LNCAP (cell line): ENCODE results near the gene SNAPC3.

Experiments
- TF ChIP-seq, protein P1 (sequence below): fragments of 450-650 bp; IDR thresholded peaks from 2 replicates; pipeline ENCODE4 v1.5.1; 2017; ENCODE audit warnings: mild to moderate bottlenecking

SNAPC3 gene

DNA sequence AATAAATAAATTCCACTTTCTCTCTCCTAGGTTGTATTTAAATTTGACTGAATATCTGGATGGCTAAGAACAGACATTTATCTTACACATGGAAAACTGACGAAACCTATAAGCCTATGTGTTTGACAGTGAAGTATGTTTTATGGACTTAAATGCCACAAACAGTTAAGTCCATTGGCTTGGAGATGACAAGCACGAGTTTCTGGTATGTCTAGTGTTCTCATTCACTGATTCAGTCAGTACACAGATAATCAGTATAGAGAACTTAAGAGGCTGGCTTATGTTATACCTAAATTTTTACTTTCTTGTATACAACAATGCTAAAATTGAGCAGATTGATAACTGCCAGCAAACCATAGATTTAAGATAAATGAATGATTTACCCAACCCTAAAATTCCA, 38.9 kb downstream of the SNAPC3 start:
- TF ChIP-seq, protein P1, sequence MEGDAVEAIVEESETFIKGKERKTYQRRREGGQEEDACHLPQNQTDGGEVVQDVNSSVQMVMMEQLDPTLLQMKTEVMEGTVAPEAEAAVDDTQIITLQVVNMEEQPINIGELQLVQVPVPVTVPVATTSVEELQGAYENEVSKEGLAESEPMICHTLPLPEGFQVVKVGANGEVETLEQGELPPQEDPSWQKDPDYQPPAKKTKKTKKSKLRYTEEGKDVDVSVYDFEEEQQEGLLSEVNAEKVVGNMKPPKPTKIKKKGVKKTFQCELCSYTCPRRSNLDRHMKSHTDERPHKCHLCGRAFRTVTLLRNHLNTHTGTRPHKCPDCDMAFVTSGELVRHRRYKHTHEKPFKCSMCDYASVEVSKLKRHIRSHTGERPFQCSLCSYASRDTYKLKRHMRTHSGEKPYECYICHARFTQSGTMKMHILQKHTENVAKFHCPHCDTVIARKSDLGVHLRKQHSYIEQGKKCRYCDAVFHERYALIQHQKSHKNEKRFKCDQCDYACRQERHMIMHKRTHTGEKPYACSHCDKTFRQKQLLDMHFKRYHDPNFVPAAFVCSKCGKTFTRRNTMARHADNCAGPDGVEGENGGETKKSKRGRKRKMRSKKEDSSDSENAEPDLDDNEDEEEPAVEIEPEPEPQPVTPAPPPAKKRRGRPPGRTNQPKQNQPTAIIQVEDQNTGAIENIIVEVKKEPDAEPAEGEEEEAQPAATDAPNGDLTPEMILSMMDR = no peak

DNA sequence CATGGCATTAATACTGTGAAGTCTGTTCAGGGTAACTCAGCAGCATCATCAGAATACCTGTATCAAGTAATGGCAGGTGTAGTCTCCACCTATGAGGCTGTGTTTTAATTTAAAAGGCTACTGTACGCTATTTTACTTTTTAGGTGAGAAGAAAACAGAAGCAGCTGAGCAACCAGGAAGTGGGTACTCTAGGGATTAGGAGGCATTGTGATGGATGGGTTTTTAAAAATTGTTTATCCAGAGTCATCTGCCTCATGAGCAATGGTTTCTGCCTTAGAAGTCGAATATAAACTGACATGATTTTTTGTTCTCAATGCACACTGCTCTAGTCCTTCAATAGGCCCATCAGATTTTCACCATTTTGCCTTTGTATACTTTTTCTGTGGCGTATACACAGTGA, 45.5 kb downstream of the SNAPC3 start:
- TF ChIP-seq, protein P1 = no peak

DNA sequence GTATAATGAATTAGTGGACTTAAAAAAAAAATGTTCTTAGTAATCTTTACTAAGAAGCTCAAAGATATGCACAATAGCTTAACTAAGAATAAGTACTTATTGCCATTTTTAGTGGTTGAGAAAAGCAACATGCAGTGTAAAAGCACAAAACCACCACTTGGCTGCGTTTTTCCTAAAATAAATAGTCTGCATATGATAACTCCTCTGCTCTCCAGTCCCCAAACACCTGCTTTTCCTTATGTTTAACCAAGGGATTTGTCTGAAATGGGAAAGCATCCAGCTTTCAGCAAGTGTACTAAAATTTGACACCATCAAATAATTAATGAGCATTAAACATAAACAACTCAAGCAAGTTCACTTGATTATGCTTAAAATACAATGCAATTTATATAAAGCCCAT, 46.7 kb downstream of the SNAPC3 start:
- TF ChIP-seq, protein P1 = no peak; the same call in 1 of the 2 replicates

DNA sequence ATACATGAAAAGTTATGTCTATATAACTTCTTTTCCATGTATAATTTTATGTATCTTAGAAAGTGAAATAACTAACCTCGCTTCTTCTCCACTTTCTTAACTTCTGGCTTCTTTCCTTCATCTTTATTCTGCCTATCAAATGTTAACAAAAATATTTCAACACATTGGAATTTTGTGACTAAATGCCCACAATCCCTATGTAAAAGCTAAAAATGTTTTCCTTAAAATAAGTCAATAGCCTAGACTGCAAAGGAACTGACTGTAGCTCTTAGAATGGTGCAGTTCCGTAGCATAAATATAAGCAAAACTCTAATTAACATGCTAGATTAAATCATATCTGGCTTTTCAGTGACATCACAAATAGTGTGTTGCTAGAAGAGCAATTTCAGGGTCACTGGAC, 47.2 kb downstream of the SNAPC3 start:
- TF ChIP-seq, protein P1 = no peak

DNA sequence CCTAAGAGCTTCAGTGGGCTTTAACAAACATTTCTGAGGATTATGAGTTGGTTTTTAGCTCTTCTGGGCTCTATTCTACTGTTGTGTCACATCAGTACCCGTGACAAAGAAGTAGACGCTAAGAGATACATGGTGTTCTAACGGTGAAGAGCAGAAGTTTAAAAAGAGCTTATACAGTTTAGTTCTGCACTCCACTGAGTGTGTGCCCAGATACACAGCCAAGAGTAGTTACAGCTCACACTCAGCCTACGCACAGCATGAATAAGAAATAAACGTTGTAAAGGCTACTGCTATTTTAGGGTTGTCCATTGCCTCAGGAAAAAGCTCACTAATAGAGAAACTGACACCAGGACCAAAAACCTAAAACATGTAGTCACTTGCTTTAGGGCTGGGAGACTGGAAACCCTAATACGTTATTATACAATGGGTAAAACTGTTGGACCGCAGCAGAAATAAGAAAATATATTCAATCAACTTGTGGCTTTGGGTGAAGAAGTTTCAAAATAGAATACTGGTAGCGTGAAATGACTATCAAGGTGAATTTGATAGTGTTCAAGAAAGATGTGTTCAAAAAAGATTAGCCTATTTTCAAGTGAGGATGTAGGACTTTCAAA, 53.4 kb downstream of the SNAPC3 start:
- TF ChIP-seq, protein P1 = no peak

DNA sequence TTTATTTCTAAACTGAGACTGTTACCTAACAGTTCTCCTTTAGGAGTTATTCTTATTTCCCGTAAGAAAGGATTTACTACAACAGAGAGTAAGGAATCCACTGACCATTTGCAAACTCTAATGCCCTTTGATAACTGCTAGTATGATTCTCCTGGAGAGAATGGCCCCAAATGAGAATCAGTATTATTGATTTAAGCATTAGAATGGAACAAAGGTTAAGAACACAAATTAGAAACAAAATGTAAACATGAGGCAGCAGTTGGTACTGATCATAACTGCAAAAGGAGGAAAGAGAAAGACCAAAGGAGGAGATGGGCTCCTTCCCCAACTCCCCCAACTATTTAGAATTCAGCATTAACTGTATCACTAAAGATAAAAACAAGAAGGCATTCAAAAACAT, 57.4 kb downstream of the SNAPC3 start:
- TF ChIP-seq, protein P1 = no peak

DNA sequence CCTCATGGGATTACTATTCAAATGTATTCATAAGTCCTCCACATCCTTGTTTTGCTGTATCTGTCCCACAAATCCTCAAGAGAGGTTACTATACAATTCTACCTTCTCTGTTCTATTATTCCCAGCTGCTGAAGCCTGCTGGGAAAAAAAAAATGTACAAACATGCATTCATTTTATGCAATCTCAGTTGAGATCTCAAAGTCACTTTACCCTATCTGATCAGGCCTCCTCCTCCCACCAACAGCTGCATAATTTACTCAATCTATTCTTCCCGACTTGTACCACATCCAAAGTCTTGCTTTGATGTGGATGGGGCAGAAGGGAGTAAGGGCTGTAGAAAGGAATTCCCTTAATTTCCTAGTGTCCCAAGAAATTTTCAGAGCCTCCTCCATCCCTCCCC, 59.5 kb downstream of the SNAPC3 start:
- TF ChIP-seq, protein P1 = no peak

DNA sequence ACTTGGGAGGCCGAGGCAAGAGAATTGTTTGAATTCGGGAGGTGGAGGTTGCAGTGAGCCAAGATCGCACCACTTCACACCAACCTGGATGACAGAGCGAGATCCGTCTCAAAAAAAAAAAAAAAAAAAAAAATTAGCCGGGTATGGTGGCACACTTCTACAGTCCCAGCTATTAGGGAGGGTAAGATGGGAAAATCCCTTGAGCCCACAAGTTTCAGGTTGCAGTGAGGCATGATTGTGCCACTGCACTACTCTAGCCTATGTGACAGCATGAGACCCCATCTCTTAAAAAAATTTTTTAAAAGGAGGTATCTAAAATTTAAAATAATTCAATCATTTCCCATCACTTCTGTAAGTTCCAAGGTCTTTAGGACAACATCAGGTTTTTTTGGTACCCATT, 62.1 kb downstream of the SNAPC3 start:
- TF ChIP-seq, protein P1 = no peak
